OCI-LY3 (cell line): ENCODE data around the gene CDHR2.

Experiments
- H2AFZ ChIP-seq: fragments of 200-600, 300-600 bp; shearing (Covaris generic); 2 replicates; pipeline ENCODE4 v1.6.0; 2014; ENCODE audit warnings: antibody characterized with exemption, low read depth, low read length
- H3K27ac ChIP-seq: fragments of 200-600, 300-600 bp; sonication (generic); 2 replicates; pipeline ENCODE4 v1.5.1; 2014; ENCODE audit warnings: mild to moderate bottlenecking, low read length, moderate library complexity, mixed read lengths
- H3K27me3 ChIP-seq: fragments of 200-600, 300-600 bp; sonication (generic); 2 replicates; pipeline ENCODE4 v1.6.1; 2014; ENCODE audit warnings: low read depth, low read length, mixed read lengths
- H3K36me3 ChIP-seq: fragments of 200-600, 300-600 bp; sonication (generic); replicated peaks from 2 replicates; pipeline ENCODE3; 2014; ENCODE audit warnings: low read depth, low read length, mixed read lengths
- H3K4me1 ChIP-seq: fragments of 300-600, 200-600 bp; sonication (generic); 2 replicates; pipeline ENCODE4 v1.6.1; 2014; ENCODE audit warnings: low read length, mixed read lengths
- H3K4me2 ChIP-seq: fragments of 200-600, 300-600 bp; sonication (generic); 2 replicates; pipeline ENCODE4 v1.6.1; 2014; ENCODE audit warnings: low read length, mixed read lengths
- H3K4me3 ChIP-seq: fragments of 300-600, 200-600 bp; sonication (generic); 2 replicates; pipeline ENCODE4 v1.5.1; 2014; ENCODE audit warnings: antibody characterized with exemption, mild to moderate bottlenecking, low read length, moderate library complexity
- H3K79me2 ChIP-seq: fragments of 300-600, 200-600 bp; shearing (Covaris generic); 2 replicates; pipeline ENCODE4 v1.6.1; 2014; ENCODE audit warnings: mild to moderate bottlenecking, low read length, mixed read lengths
- H3K9ac ChIP-seq: fragments of 300-600, 200-600 bp; shearing (Covaris generic); 2 replicates; pipeline ENCODE4 v1.6.0; 2014; ENCODE audit warnings: mild to moderate bottlenecking, low read length, moderate library complexity
- H3K9me3 ChIP-seq: fragments of 200-600, 300-600 bp; shearing (Covaris generic); 2 replicates; pipeline ENCODE4 v1.6.1; 2014; ENCODE audit warnings: low read length, mixed read lengths; ENCODE audit not compliant: insufficient read depth
- H4K20me1 ChIP-seq: fragments of 200-600, 300-600 bp; sonication (generic); 2 replicates; pipeline ENCODE4 v1.6.1; 2016; ENCODE audit warnings: low read length, mixed read lengths; ENCODE audit not compliant: insufficient read depth
- CTCF ChIP-seq: fragments of 200-600, 300-600 bp; sonication (generic); IDR thresholded peaks from 2 replicates; pipeline ENCODE4 v1.5.1; 2014; ENCODE audit warnings: antibody characterized with exemption, low read length, low read depth
- EZH2phosphoT487 ChIP-seq: fragments of 200-600 bp; shearing (Covaris generic); IDR thresholded peaks from 2 replicates; pipeline ENCODE4 v1.6.1; 2018; ENCODE audit warnings: antibody characterized with exemption, mixed run types, low read depth

The CDHR2 gene

GRCh38 chr5:176534640-176535039 lies 14.5 kb upstream of the CDHR2 start:
- TF ChIP-seq EZH2phosphoT487, result no peak
- no peak for TF ChIP-seq CTCF
- peaks cover 29% of the 10 kb centered on the region for H3K36me3 ChIP-seq
- peaks cover 55% of the 10 kb centered on the region for H3K79me2 ChIP-seq

GRCh38 chr5:176535101-176535663 lies 14.0 kb upstream of the CDHR2 start:
- Histone ChIP-seq H3K9me3 (no peaks in the 10 kb centered on the region), H3K4me2 (peak overlapping the region; percentile 90), H3K4me3 (peak overlapping the region; percentile 94), H3K9ac (peak overlapping the region; percentile 97), H3K4me1 (peaks cover 31% of the 10 kb centered on the region), H3K79me2 (peaks cover 55% of the 10 kb centered on the region), H2AFZ (no peak overlapping the region), H3K36me3 (peaks cover 28% of the 10 kb centered on the region), H4K20me1 (peaks cover 37% of the 10 kb centered on the region), H3K27me3 (no peaks in the 10 kb centered on the region), H3K27ac (peak overlapping the region; percentile 79)
- TF ChIP-seq CTCF (no peak), EZH2phosphoT487 (no peak)

More at GRCh38 chr5:176534640-176535039, 14.5 kb upstream of the CDHR2 start:
- no peaks in the 10 kb centered on the region for H3K9me3 ChIP-seq
- H3K9ac ChIP-seq, result peak overlapping the region; percentile 97
- H3K4me2 ChIP-seq, result peak overlapping the region; percentile 90
- H3K4me3 ChIP-seq, result peak overlapping the region; percentile 94
- peaks cover 31% of the 10 kb centered on the region for H3K4me1 ChIP-seq
- H2AFZ ChIP-seq, result no peak overlapping the region
- H3K27me3 ChIP-seq, result no peaks in the 10 kb centered on the region
- H3K27ac ChIP-seq, result peak overlapping the region; percentile 79
- peaks cover 37% of the 10 kb centered on the region for H4K20me1 ChIP-seq

- Histone ChIP-seq H3K9me3 (no peaks in the 10 kb centered on the region), H3K27ac (peak overlapping the region; percentile 79), H3K79me2 (peaks cover 55% of the 10 kb centered on the region), H3K4me1 (peaks cover 31% of the 10 kb centered on the region), H3K9ac (peak overlapping the region; percentile 97), H3K36me3 (peaks cover 28% of the 10 kb centered on the region), H3K4me2 (peak overlapping the region; percentile 90), H3K4me3 (peak overlapping the region; percentile 94), H3K27me3 (no peaks in the 10 kb centered on the region), H4K20me1 (peaks cover 37% of the 10 kb centered on the region), H2AFZ (no peak overlapping the region)
- TF ChIP-seq CTCF, result no peak
- TF ChIP-seq EZH2phosphoT487, result no peak
These were observed 13.4 kb upstream of the CDHR2 start for GRCh38 chr5:176535664-176536131.

- H3K4me3 ChIP-seq, result peak overlapping the region; percentile 94
- peaks cover 24% of the 10 kb centered on the region for H3K36me3 ChIP-seq
- peaks cover 55% of the 10 kb centered on the region for H3K79me2 ChIP-seq
- no peaks in the 10 kb centered on the region for H3K27me3 ChIP-seq
- H3K9me3 ChIP-seq, result no peaks in the 10 kb centered on the region
- H3K9ac ChIP-seq, result peak overlapping the region; percentile 97
- H2AFZ ChIP-seq, result no peak overlapping the region
- H3K4me1 ChIP-seq, result peaks cover 34% of the 10 kb centered on the region
- peaks cover 34% of the 10 kb centered on the region for H4K20me1 ChIP-seq
- no peak for TF ChIP-seq CTCF
- TF ChIP-seq EZH2phosphoT487, result no peak
- H3K4me2 ChIP-seq, result peak overlapping the region; percentile 90
- peak overlapping the region; percentile 79 for H3K27ac ChIP-seq
These were observed 12.8 kb upstream of the CDHR2 start for GRCh38 chr5:176536132-176536901.
